Hepatocyte (in vitro differentiated cells): Measurements from ENCODE around the gene TPMT. TPM values are rescaled to one million over a fixed set of nuclear protein-coding genes. Genes with fewer than 3 reads are reported as not detected.

ENCODE experiments used
- DNase-seq: peaks from one replicate; pipeline ENCODE4 v3.0.0-alpha.2; 2016; ENCODE audit warnings: low spot score
- H2AFZ ChIP-seq: fragments of 200-600 bp; sonication (generic); 2 replicates; pipeline ENCODE4 v1.6.0; 2016; ENCODE audit warnings: antibody characterized with exemption, mild to moderate bottlenecking
- H3K27ac ChIP-seq: fragments of 200-600 bp; sonication (generic); 2 replicates; pipeline ENCODE4 v1.5.1; 2016; ENCODE audit warnings: mild to moderate bottlenecking
- H3K27me3 ChIP-seq: fragments of 200-600 bp; sonication (generic); 2 replicates; pipeline ENCODE4 v1.6.1; 2016
- H3K36me3 ChIP-seq: fragments of 200-600 bp; sonication (generic); replicated peaks from 2 replicates; pipeline ENCODE4 v1.5.1; 2016; ENCODE audit warnings: low read depth; ENCODE audit not compliant: insufficient read depth
- H3K4me1 ChIP-seq: fragments of 200-600 bp; sonication (generic); 2 replicates; pipeline ENCODE4 v1.5.1; 2016; ENCODE audit warnings: mild to moderate bottlenecking, moderate library complexity; ENCODE audit not compliant: insufficient read depth
- H3K4me2 ChIP-seq: fragments of 200-600 bp; sonication (generic); 2 replicates; pipeline ENCODE4 v1.6.0; 2016
- H3K4me3 ChIP-seq: fragments of 200-600 bp; sonication (generic); 2 replicates; pipeline ENCODE4 v1.5.1; 2016; ENCODE audit warnings: mild to moderate bottlenecking
- H3K79me2 ChIP-seq: fragments of 200-600 bp; sonication (generic); 2 replicates; pipeline ENCODE4 v1.6.0; 2017; ENCODE audit warnings: mild to moderate bottlenecking
- H3K9me2 ChIP-seq: fragments of 200-600 bp; sonication (generic); replicated peaks from 2 replicates; pipeline ENCODE4 v1.6.0; 2017; ENCODE audit warnings: mild to moderate bottlenecking; ENCODE audit not compliant: insufficient read depth
- H3K9me3 ChIP-seq: fragments of 200-600 bp; sonication (generic); 2 replicates; pipeline ENCODE4 v1.5.1; 2016; ENCODE audit warnings: low read depth, mild to moderate bottlenecking
- H4K20me1 ChIP-seq: fragments of 200-600 bp; sonication (generic); 2 replicates; pipeline ENCODE4 v1.6.0; 2016; ENCODE audit warnings: mild to moderate bottlenecking; ENCODE audit not compliant: insufficient read depth, poor library complexity, severe bottlenecking
- CTCF ChIP-seq: fragments of 200-600 bp; sonication (generic); IDR thresholded peaks from 2 replicates; pipeline ENCODE4 v1.5.1; 2016; ENCODE audit warnings: antibody characterized with exemption, mild to moderate bottlenecking; ENCODE audit not compliant: poor library complexity
- EZH2 ChIP-seq: fragments of 200-600 bp; sonication (generic); IDR thresholded peaks from 2 replicates; pipeline ENCODE4 v1.6.1; 2016; ENCODE audit warnings: antibody characterized with exemption, mild to moderate bottlenecking, borderline replicate concordance
- EZH2phosphoT487 ChIP-seq: fragments of 200-600 bp; sonication (generic); IDR thresholded peaks from one replicate; pipeline ENCODE4 v1.6.1; 2018; ENCODE audit warnings: antibody characterized with exemption, mild to moderate bottlenecking, low read depth, moderate library complexity; ENCODE audit not compliant: unreplicated experiment, severe bottlenecking
- WGBS: methylation state at CpG from one replicate; pipeline ENCODE4 v1.1.6; 2016; ENCODE audit warnings: low lambda C conversion rate; ENCODE audit errors: missing lambda C conversion rate; 5-methylcytosine and 5-hydroxymethylcytosine counted together
- polyA plus RNA-seq: library from polyadenylated mRNA; unstranded; fragments of >200 nt; fragmentation: Nextera tagmentation; extraction: Ambion mirVana; gene quantifications from 2 replicates; pipeline ENCODE4 v1.2.1, GENCODE V29; 2016
- total RNA-seq: library from RNA; depleted of rRNA; stranded (reverse); fragments of >200 nt; gene quantifications from 2 replicates; pipeline ENCODE4 v1.2.3, GENCODE V29; 2014

TPMT gene
- total and polyA plus RNA-seq, 2 experiments from 2014 or later, result 10.0 to 15.5 TPM

GRCh38 chr6:18155864-18156421 is 1.1 kb upstream of the TPMT start:
- 2% methylated on average over 24 of the region's 26 CpGs for WGBS
- DNase-seq, result peak; percentile 85
- Histone ChIP-seq H3K27ac (peak overlapping the region; percentile 79), H4K20me1 (no peaks in the 10 kb centered on the region), H3K9me3 (no peaks in the 10 kb centered on the region), H3K9me2 (no peaks in the 10 kb centered on the region), H3K4me2 (peak overlapping the region; percentile 87), H2AFZ (peak overlapping the region; percentile 77), H3K79me2 (peaks cover 7% of the 10 kb centered on the region), H3K4me3 (peak overlapping the region; percentile 56), H3K36me3 (no peaks in the 10 kb centered on the region), H3K27me3 (no peaks in the 10 kb centered on the region), H3K4me1 (no peaks in the 10 kb centered on the region)
- TF ChIP-seq CTCF, result peak; percentile 31
- TF ChIP-seq EZH2, result no peak

- Histone ChIP-seq H3K27me3 (no peaks in the 10 kb centered on the region), H3K27ac (peak within 1 kb of the TSS; percentile 91), H3K79me2 (peaks cover 7% of the 10 kb centered on the region), H2AFZ (peak within 1 kb of the TSS; percentile 83), H3K4me3 (peak within 1 kb of the TSS; percentile 56), H3K9me2 (no peaks in the 10 kb centered on the region), H3K9me3 (no peaks in the 10 kb centered on the region), H4K20me1 (no peaks in the 10 kb centered on the region), H3K4me1 (no peaks in the 10 kb centered on the region), H3K36me3 (no peaks in the 10 kb centered on the region), H3K4me2 (peak within 1 kb of the TSS; percentile 87)
- 2% methylated on average over 51 of the region's 87 CpGs for WGBS
- DNase-seq, result peak; percentile 99
- no peak for TF ChIP-seq CTCF
- no peak for TF ChIP-seq EZH2
- no peak for TF ChIP-seq EZH2phosphoT487
Observed at GRCh38 chr6:18155150-18155863, 430 bp upstream of the TPMT start, which contains the start of gene KDM1B. Gene KDM1B (plus strand): TSS chr6:18155422. CDS start chr6:18159896, 4,474 bp downstream.

GRCh38 chr6:18153311-18153703 is 1.6 kb downstream of the TPMT start:
- Histone ChIP-seq H2AFZ (no peak overlapping the region), H3K36me3 (no peaks in the 10 kb centered on the region), H3K9me2 (no peaks in the 10 kb centered on the region), H3K4me3 (no peak overlapping the region), H4K20me1 (no peaks in the 10 kb centered on the region), H3K27ac (no peak overlapping the region), H3K9me3 (no peaks in the 10 kb centered on the region), H3K4me1 (peaks cover 5% of the 10 kb centered on the region), H3K79me2 (peaks cover 7% of the 10 kb centered on the region), H3K4me2 (peak overlapping the region; percentile 77), H3K27me3 (no peaks in the 10 kb centered on the region)
- TF ChIP-seq CTCF (no peak), EZH2phosphoT487 (no peak), EZH2 (no peak)
- DNase-seq, result no peak
